GM19238 (cell line): ENCODE measurements around the gene SYNPO2.
"Not testable (repeated sequence)": the region's sequence is repeated elsewhere in the genome, so short reads cannot be mapped to it uniquely, and the experiment has no call there.

Experiments
- DNase-seq: peaks from one replicate; pipeline ENCODE4 v3.0.0; 2011; ENCODE audit warnings: low spot score; ENCODE audit not compliant: insufficient read length

SYNPO2 gene

GRCh38 chr4:118972167-118972566 lies 83.5 kb downstream of the SYNPO2 start:
- DNase-seq: no peak

- DNase-seq: no peak
These were observed 84.6 kb downstream of the SYNPO2 start for GRCh38 chr4:118973295-118973694.

- no peak for DNase-seq
These were observed 86.1 kb downstream of the SYNPO2 start for GRCh38 chr4:118974758-118975157.

GRCh38 chr4:118975449-118976192 lies 87.0 kb downstream of the SYNPO2 start:
- no peak for DNase-seq

- DNase-seq: not testable (repeated sequence)
These were observed 87.5 kb downstream of the SYNPO2 start for GRCh38 chr4:118976193-118976560.

- not testable (repeated sequence) for DNase-seq
These were observed 88.4 kb downstream of the SYNPO2 start for GRCh38 chr4:118977100-118977499.

GRCh38 chr4:118979712-118980111 lies 91.1 kb downstream of the SYNPO2 start:
- no peak for DNase-seq

GRCh38 chr4:118981171-118981838 lies 92.7 kb downstream of the SYNPO2 start:
- no peak for DNase-seq

- DNase-seq: peak; percentile 38
These were observed 93.3 kb downstream of the SYNPO2 start for GRCh38 chr4:118981839-118982381.

- DNase-seq: no peak
These were observed 94.6 kb downstream of the SYNPO2 start for GRCh38 chr4:118983293-118983692.

- DNase-seq: no peak
These were observed 95.2 kb downstream of the SYNPO2 start for GRCh38 chr4:118983831-118984230.

- DNase-seq: no peak
These were observed 96.7 kb downstream of the SYNPO2 start for GRCh38 chr4:118985170-118986000.

GRCh38 chr4:118987959-118988634 lies 99.4 kb downstream of the SYNPO2 start:
- no peak for DNase-seq

GRCh38 chr4:118988635-118988972 lies 100.0 kb downstream of the SYNPO2 start:
- DNase-seq: no peak

GRCh38 chr4:118989098-118990080 lies 100.7 kb downstream of the SYNPO2 start:
- no peak for DNase-seq

GRCh38 chr4:118991686-118992085 lies 103.0 kb downstream of the SYNPO2 start:
- no peak for DNase-seq

GRCh38 chr4:118992149-118992548 lies 103.5 kb downstream of the SYNPO2 start:
- DNase-seq: no peak

GRCh38 chr4:118993333-118993732 lies 104.7 kb downstream of the SYNPO2 start:
- DNase-seq: no peak

GRCh38 chr4:118994030-118994429 lies 105.4 kb downstream of the SYNPO2 start:
- no peak for DNase-seq

- DNase-seq: no peak
These were observed 107.2 kb downstream of the SYNPO2 start for GRCh38 chr4:118995693-118996391.
